GM19468 (cell line): Measurements from ENCODE around the gene METTL8.
"Not testable (repeated sequence)": the region's sequence is repeated elsewhere in the genome, so short reads cannot be mapped to it uniquely, and the experiment has no call there.

Source experiments
- ATAC-seq: cut with Tn5 transposase; IDR thresholded peaks from one replicate; pipeline ENCODE4 v1.9.1; 2021; ENCODE audit warnings: mild to moderate bottlenecking, moderate library complexity, moderate number of reproducible peaks; ENCODE audit not compliant: unreplicated experiment; ENCODE audit errors: extremely low read depth

The METTL8 gene

GRCh38 chr2:171402906-171403580 lies 30.7 kb downstream of the METTL8 start:
- no peak for ATAC-seq

DNA sequence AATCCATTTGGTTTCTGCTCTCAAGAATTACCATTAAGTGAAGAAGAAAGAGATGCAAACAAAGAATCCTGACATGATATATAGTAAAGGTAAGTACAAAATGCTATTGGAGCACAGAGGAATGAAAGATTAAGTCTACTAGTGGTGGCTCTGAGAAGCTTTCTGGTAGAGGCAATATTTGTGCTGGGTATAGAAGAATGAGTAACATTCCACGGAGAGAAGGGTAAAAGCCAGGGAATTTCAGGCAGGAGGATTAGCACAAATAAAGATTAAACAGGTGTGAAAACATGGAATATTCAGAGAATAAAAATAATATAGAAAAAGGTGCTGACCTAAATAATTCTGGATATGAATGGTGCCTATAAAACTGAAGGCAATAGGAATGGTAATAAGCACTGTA lies 31.8 kb downstream of the METTL8 start:
- no peak for ATAC-seq

GRCh38 chr2:171400395-171400794 lies 33.4 kb downstream of the METTL8 start:
- ATAC-seq: no peak

GRCh38 chr2:171399292-171399691 lies 34.5 kb downstream of the METTL8 start:
- no peak for ATAC-seq

- no peak for ATAC-seq
These were observed 39.5 kb downstream of the METTL8 start for GRCh38 chr2:171394164-171394740.

GRCh38 chr2:171393487-171393886 lies 40.3 kb downstream of the METTL8 start:
- no peak for ATAC-seq

- no peak for ATAC-seq
These were observed 42.3 kb downstream of the METTL8 start for GRCh38 chr2:171391532-171391931.

- no peak for ATAC-seq
These were observed 42.8 kb downstream of the METTL8 start for GRCh38 chr2:171390941-171391516.

- no peak for ATAC-seq
These were observed 44.0 kb downstream of the METTL8 start for GRCh38 chr2:171389780-171390179.

DNA sequence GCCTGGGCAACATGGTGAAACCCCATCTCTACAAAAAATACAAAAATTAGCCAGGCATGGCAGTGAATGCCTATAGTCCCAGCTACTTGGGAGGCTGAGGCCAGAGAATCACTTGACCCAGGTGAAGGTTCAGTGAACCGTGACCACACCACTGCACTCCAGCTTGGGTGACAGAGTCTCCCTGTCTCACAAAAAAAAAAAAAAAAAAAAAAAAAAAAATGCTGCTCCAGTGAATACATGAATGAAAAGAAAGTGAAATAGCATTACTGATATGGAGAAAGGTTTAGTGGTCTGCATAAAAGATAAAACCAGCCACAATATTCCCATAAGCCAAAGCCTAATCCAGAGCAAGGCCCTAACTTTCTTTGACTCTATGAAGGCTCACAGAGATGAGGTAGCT lies 44.5 kb downstream of the METTL8 start:
- ATAC-seq: peak; percentile 41

GRCh38 chr2:171387052-171387451 lies 46.7 kb downstream of the METTL8 start:
- no peak for ATAC-seq

- no peak for ATAC-seq
These were observed 47.2 kb downstream of the METTL8 start for GRCh38 chr2:171386627-171387026.

- ATAC-seq: no peak
These were observed 50.7 kb downstream of the METTL8 start for GRCh38 chr2:171383134-171383533.

GRCh38 chr2:171382175-171382574 lies 51.6 kb downstream of the METTL8 start:
- not testable (repeated sequence) for ATAC-seq

DNA sequence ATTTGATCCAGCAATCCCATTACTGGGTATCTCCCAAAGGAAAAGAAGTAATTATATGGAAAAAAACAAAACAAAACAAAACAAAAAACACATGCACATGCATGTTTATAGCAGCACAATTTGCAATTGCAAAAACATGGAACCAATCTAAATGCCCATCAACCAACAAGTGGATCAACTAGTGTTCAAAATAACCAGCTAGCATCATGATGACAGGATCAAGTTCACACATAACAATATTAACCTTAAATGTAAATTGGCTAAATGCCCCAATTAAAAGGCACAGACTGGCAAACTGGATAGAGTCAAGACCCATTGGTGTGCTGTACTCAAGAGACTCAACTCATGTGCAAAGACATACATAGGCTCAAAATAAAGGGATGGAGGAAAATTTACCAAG lies 55.9 kb downstream of the METTL8 start:
- not testable (repeated sequence) for ATAC-seq

DNA sequence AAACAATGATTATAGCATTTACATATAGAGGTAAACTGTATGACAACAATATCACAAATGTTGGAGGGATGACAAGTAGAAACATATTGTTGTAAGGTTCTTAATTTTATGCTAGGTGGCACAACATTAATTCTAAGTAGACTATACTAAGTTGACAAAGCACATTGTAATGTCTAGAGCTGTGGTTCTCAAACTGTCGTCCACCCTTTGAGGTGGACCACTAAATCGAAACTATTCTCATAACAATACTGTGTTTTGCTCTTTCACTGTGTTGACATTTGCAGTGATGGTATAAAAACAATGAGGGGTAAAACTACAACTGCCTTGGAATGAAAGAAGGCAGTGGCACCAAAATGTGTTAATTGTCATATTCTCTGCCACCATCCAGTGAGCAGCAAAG lies 66.1 kb downstream of the METTL8 start:
- ATAC-seq: no peak

- no peak for ATAC-seq
These were observed 68.0 kb downstream of the METTL8 start for GRCh38 chr2:171365778-171366177.

GRCh38 chr2:171365232-171365631 lies 68.6 kb downstream of the METTL8 start:
- no peak for ATAC-seq

DNA sequence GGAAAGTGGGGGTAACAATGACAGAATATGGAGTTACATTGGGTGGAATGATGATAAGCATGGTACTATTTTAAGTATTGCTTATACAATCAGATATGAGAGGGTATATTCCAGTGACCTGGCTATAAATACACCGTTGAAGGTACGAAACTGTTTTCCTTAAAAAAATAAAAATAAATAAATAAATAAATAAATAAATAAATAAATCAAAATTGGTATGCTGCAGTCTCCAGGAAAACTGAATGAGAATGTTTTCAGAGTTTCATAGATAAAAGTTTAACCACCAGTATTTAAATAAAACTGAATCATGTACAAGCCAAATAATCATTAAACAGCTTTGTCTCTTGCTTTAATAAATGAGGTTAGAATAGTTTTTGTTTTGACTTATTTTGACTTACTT lies 71.4 kb downstream of the METTL8 start:
- no peak for ATAC-seq

GRCh38 chr2:171360905-171361304 lies 72.9 kb downstream of the METTL8 start:
- no peak for ATAC-seq

DNA sequence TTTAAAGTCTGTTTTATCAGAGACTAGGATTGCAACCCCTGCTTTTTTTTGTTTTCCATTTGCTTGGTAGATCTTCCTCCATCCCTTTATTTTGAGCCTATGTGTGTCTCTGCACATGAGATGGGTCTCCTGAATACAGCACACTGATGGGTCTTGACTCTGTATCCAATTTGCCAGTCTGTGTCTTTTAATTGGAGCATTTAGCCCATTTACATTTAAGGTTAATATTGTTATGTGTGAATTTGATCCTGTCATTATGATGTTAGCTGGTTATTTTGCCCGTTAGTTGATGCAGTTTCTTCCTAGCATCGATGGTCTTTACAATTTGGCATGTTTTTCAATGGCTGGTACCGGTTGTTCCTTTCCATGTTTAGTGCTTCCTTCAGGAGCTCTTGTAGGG lies 80.0 kb downstream of the METTL8 start:
- ATAC-seq: not testable (repeated sequence)

DNA sequence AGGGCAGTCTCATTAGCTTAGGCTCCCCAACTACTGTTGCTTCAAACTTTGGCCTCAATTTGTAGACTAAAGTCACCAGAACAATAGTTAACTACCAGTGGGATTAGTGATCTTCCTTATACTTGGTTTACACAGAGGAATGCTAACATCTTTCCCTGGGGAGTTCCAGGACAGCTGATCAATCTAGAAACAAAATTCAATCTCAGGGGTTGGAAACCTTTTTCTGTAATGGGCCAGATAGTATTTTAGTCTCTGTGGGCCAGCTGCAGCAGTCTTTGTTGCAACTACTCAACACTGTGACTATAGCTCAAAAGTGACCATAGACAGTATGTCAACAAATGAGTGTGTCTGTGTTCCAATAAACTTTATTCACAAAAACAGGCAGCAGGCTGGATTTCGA lies 85.7 kb downstream of the METTL8 start:
- no peak for ATAC-seq
